Gastrocnemius medialis (tissue), 4 donors: ENCODE results near the gene PON2.

ENCODE experiments used
- POLR2A ChIP-seq, 2 donors: fragments of 450-650 bp; IDR thresholded peaks; one replicate each; pipeline ENCODE4 v1.6.1; 2017; ENCODE audit warnings: antibody characterized with exemption in 2 of 2, mild to moderate bottlenecking in 2 of 2, moderate library complexity in 2 of 2
- TF ChIP-seq, protein P1 (sequence below), 5 experiments: fragments of 450-650 bp in 3 of 5; fragments of 200-600 bp in 2 of 5; sonication (generic) in 2 of 5; IDR thresholded peaks in 4 of 5; conservative IDR thresholded peaks in 1 of 5; 1 replicate in 4 of 5; 2 replicates in 1 of 5; pipeline ENCODE4 v1.5.1; 2016 to 2019; ENCODE audit warnings: antibody characterized with exemption in 5 of 5, mild to moderate bottlenecking in 3 of 5, moderate library complexity in 3 of 5

- no peak for TF ChIP-seq POLR2A (IDR thresholded peaks at IDR 0.05)
- TF ChIP-seq, protein P1, sequence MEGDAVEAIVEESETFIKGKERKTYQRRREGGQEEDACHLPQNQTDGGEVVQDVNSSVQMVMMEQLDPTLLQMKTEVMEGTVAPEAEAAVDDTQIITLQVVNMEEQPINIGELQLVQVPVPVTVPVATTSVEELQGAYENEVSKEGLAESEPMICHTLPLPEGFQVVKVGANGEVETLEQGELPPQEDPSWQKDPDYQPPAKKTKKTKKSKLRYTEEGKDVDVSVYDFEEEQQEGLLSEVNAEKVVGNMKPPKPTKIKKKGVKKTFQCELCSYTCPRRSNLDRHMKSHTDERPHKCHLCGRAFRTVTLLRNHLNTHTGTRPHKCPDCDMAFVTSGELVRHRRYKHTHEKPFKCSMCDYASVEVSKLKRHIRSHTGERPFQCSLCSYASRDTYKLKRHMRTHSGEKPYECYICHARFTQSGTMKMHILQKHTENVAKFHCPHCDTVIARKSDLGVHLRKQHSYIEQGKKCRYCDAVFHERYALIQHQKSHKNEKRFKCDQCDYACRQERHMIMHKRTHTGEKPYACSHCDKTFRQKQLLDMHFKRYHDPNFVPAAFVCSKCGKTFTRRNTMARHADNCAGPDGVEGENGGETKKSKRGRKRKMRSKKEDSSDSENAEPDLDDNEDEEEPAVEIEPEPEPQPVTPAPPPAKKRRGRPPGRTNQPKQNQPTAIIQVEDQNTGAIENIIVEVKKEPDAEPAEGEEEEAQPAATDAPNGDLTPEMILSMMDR (IDR thresholded peaks at IDR 0.05 in 4 of 5, conservative IDR thresholded peaks at IDR 0.05 in 1 of 5), result no peak
These were observed 43.1 kb downstream of the PON2 start for GRCh38 chr7:95391761-95392160.
